ENCODE results near the gene SMIM44.

DNA sequence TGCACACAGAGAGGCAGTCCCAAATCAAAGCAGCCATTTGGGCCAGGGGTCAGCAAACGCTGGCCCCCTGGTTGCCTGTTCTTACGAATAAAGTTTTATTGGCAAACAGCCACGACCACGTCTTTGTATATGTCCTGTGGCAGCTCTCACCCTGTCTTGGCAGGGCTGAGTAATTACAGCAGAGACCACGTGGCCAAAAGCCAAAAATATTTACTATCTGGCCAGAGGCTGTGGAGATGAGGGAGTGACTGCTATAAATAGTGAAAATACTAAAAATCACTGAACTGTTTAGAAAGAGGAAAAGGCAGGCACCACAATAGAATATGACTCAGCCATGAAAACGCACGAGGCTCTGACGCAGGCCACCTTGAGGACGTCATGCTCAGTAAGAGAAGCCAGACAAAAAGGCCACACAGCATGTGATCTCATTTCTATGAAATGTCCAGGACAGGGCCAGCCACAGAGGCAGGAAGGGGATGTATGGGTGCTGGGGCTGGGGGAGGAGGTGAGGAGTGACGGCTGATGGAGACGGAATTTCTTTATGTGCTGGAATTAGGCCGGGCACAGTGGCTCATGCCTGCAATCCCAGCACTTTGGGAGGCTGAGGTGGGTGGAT lies 32.3 kb downstream of the SMIM44 start:
- TF ChIP-seq EZH2 (IDR thresholded peaks at IDR 0.05) (no peak), POLR2AphosphoS5 (IDR thresholded peaks at IDR 0.05; ENCODE audit: borderline replicate concordance, low read depth, low read length) (no peak)
